Limb (tissue), 2 donors: ENCODE results near the gene PODXL.
"Not testable (repeated sequence)": the region's sequence is repeated elsewhere in the genome, so short reads cannot be mapped to it uniquely, and the experiment has no call there.

Experiments used
- DNase-seq, 2 donors: peaks; one replicate each; pipeline ENCODE4 v3.0.0-alpha.2; 2016; ENCODE audit errors: extremely low spot score in 2 of 2

PODXL gene

DNA sequence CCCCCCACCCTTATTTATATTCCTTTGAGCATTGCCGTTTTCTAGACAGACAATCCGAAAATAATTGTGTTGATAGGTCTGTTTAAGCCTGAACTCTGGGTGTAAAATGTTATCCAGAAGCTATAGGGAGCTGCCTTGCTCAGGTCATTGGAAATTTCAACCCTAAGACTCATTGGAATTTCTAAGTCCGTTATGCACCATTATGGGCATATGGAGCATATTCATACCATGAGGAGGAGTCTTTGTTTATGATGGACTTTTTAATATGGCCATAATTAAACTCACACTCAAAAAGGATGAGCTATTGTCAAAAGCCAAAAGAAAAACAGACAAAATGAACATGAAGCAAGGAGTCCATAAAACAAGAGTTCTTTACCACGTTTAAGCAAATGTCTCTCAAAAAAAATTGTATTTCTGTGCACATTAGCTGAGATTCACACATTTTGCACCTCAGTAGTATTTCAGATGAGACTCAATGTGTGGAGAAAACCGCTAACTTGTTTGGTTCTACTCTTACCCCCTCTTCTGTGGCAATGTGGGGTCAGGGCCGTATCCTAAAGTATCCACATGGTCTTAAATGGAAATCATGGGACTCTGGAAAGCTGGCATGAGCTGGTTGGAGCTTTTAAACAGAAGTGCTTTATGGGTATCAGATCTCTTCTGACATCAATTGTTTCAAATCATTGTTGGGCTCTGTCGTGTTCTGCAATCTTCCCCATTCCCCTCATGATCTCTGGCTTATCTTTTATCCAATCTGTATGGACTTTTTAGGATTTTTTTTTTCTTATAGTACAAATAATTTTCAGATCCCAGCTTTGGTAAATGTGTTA is 60.5 kb downstream of the PODXL start:
- DNase-seq: no peak

DNA sequence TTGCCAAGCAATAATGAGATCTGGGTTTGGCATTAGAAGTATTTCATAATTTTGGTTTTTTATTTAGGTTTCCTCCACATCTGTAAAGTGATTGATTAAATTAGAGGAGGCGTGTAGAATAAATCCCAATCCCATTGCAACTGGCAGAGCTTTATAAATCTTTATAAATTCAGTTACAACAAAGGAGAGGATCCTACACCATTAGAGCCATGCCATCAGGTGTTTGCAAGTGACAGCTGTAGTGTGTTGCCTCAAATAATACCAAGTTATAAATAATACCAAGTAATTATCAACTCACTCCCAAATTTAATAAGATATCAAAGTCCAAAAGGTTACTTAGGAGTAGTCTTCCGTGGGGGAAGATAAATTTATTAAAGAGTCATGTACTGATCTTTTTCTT is 62.2 kb downstream of the PODXL start:
- no peak for DNase-seq

DNA sequence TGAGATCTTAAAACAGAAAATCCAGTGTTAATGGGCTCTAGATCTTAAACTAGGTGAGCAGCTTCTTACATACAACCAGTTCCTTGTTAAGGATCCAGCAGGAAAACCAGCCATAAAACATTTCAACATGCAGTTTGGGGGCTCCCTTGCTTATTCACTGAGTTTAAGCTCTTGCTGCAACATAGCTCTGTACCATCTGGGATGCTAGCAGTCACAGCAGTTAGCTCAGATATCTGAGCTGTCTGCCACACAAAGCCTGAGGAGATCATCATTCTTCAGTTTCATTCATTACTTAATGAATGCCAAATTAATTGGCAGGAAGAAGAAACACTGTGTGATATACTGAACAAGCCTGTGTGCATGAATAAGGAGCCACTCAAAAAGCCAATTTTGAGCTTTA is 62.8 kb downstream of the PODXL start:
- no peak for DNase-seq

DNA sequence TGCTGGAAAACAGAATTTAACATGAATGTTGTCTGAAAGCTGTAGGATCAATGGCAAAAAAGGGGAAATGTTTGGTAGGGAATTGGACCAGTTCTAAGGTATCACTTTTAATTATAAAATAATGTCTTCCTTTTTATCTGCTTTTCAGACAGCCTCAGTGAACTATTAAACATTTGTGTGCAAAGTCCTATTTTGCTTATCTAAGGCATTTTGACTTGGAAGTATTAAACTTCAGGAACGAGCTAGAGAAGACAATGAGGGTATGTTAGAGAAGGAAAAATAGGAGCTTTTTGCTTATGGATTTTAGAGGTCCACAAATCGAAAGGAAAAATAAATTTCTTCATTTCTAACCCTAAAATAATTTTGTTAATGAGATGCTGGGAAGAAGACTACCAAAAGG is 63.3 kb downstream of the PODXL start:
- DNase-seq: no peak

DNA sequence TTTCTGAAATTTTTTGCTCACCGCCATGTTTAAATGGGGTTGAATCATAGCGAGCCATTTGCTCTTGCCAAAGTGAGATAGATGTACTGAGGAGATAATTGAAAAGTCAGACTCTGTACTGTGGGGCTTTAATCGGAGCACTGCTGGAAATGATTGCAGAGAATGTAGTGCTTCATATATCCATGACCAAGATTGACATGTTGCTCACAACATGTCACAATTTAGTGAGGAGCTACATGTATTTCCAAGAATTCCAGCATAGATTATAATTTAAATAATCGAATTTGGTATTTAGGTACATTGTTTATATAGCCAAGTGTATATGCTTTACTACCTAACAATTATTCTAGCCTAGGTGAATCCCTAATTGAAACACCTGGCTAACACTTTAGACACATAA is 66.5 kb downstream of the PODXL start:
- no peak for DNase-seq

DNA sequence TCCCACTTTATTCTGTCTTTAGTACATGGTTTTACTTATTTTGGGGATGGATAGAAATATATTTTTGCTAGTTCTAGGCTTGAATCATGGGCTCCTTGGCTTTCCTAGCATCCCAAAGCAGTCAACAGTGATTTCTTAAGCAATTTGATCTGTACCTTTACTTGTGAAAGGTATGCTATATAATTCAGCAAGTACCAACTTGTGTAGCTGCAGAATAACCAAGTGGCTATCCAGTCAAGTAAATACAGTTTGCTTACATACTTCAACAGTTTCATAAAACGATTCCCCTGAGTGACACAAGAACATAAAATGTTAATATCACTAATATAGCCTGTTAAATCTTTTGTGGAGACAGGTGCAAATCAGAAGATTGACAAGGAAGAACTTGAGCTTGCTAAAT is 67.2 kb downstream of the PODXL start:
- DNase-seq: no peak

DNA sequence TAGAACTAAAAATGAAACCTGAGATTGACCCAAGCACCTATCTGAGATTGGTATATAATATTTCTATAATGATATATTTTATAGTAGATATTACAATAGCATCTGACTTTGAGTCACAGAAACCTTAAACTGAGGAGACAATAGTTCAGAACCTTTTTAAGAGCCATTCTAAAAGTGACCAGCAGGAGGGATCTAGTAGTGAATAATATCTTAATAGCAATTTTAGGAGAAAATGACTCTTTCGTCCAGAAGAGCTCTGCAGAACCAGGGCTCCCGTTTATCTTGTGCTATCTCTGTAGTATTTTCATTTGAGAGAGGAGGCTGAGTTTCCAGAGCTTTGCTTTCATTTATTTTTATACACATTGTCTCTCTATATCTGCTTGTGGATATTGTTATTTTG is 68.1 kb downstream of the PODXL start:
- DNase-seq: no peak

DNA sequence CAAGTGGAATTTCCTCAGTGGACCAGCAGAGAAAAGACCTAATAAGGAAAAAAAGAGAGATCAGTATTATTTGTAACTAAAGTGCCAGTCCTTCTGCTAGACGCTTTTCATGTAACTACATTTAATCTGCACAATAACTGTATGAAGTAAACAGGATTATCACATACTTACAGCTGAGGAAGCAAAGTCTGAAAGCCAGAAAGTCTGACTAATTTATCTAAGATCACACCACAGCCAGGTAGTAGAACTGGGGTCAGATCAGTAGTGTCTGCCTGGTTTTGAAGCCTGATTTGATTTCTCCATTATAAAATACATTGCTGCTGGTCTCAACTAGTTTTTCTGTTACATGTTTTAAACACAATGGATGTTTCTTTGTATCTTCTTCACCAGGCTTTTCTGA is 69.2 kb downstream of the PODXL start:
- DNase-seq: no peak

DNA sequence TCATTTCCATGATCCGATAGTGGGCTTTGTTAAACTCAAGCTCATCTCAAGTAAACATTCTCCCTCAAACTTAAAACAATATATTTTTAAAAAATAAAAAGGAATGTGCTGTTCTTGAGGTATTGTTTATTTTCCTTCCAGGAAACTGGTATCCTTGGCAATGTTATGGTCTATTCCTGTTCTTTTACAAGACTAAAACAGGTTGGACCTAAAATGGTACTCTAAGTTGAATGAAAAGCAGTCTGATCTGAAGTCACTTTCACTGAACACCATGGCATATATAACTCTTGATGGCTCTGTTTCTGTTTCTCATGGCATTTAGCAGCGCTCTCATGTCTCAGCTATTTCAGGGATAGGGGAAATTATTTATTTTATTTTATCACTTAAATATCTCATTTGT is 70.1 kb downstream of the PODXL start:
- no peak for DNase-seq

DNA sequence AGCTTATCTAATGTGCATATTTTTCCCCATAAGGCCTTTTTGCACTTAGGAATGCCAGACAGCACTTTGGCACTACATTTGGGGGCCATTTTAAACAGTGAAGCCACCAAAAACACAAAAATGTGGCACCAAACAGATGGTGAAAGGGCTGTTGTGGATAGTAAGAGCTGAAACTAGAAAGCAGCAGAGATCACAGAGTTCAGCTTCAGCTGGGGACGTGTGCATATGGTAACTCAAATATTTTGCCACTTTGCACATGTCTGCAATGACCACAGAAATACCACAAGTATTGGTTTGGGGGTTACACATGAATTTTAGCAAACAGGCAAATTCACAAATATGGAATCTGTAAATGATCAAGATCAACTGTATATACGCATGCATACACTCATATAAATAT is 72.8 kb downstream of the PODXL start:
- no peak for DNase-seq

DNA sequence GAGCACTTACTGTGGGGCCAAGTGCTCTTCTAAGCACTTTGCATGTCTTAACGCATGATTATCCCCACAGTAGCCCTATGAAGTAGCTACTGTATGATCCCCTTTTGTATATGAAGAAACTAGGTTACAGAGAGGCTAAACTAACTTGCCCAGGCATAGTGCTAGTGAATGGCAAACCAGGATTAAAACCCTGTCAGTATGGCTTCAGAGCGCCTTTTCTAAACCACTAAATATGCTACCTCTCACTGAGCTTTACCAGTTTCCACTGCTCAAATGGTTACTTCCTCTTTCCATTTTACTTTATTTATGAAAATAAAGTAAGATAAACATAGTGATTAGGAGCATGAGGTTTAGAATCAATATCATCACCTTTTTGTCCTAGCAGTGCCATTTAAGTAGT is 73.6 kb downstream of the PODXL start:
- DNase-seq: no peak

DNA sequence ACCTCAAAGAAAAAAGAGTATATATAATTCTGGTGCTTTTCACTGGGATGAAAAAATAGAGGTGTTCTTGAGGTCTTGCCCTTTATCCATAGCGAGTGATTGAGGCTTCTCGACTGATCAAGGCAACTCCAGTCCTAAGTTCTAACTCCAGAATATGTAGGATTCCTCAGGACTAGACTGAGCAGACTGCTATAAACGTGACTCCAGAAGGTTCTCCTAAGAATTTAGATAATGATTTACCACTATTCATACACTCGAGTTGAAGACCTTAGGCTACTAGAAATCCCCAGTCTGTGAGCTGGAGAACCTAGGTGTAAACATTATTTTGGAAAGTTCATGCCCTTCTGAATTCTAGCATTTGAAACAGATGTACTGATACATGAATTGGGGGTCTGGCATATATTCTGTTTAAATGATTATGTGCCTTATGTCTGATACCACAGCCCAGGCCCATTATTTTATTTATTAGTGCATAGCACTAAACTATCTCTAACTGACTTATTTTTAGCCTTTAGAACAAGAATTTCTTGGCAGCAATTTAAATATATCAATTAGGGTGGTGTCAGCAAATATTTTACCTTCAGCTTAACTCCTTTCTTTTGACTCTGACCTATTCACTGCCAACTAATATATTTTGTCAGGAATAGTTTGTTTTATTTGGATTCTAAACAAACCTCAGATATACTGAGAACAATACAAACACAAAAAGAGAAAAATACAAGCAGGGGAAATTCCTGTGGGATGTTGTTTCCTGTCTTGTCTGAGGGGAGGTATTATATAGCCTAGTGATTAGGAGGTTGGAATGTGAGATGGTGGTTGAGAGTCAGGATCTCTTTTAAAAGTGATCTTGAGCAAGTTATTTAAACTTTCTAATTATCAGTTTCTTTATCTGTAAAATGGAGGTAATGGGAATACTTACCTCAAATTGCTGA is 75.8 kb downstream of the PODXL start:
- DNase-seq: no peak

DNA sequence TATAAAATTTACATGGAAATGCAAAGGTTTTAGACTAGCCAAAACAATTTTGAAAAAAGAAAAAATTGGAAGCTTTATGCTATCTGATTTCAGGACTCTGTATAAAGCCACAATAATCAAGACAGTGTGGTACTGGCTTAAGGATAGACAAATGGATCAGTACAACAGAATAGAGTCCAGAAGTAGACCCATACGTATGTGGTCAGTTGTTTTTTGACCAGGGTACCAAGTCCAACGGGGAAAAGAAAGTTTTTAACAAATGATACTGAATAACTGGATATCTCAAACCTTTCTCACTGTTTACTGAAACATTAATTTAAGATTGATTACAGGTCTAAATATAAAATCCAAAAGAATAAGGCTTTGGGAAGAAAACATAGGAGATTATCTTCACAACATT is 79.7 kb downstream of the PODXL start:
- DNase-seq: no peak

DNA sequence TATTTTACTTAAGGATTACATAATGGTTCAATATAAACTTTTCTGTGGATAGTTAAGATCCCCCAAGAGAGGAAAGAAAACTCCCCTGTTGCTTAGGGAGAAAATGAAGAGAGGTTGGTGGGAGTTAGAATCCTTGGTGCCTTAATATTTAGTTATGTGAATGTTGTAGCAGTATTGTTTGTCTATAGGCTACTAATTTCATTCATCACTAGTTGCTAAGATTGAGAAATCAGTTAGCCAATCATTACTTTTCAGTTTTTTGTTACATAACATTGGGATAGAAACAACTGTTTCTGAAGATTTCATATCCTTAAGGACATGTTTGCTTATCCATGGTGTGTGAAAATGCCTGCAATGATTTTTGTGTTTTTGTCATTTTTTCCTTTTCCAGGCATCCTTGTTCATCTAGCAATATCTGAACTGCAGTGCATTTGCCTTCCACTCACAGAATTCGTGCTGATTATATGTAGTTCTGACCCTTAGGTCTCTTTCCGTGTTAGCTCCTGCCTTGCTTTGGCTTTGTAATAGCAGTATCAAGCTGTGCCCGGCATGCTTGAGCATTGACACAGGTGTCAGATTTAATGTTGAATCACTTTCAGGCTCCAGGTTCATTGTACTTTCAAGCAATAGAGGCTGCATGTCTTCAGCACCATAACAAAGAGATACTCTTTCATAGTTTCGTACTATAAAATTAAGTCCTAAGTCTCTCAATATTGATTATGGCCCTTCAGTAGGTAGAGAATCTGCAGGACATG is 85.0 kb downstream of the PODXL start:
- DNase-seq: no peak

DNA sequence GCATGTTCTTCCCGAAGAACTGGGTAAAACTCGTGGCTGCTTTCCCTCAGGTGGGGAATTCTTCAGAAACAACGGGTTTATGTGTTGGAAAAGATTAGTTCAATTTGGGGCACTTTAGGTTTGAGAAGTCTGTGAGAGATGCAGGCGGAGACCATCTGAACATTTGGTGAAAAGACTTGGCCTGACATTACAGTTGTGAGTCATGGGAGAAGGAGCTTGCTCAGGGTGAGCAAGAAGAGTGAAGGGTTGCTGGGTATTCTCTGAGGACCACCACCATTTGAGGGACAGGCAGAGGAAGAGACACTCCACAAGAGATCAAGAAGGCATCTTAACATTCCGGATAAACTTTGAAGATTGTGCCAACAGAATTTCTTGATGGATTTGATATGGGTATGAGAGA is 88.6 kb downstream of the PODXL start:
- DNase-seq: no peak

DNA sequence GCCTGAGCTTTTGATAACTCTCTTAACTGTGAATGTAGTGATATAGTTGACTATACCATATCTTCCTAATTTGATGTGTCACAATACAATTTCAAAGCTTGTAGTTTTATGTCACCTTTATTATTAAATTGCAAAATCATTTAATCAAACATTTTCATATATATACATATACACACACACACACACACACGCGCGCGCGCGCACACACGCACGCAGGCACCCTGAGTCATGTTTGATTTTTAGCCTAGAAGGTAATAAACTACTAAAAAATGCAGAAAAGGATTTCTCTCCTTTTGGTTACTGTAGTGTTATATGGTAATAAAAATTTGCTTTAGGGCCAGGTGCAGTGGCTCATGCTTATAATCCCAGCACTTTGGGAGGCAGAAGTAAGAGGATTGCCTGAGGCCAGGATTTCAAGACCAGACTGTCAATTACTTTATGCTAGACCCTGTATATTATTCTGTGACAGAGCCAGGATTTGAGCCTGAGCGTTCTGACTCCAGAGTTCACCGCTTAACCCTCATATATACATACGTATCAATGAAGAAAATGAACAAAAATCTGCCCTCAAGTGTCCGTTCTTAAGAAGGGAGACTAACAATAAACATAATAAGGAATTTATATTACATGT is 89.6 kb downstream of the PODXL start:
- no peak for DNase-seq

DNA sequence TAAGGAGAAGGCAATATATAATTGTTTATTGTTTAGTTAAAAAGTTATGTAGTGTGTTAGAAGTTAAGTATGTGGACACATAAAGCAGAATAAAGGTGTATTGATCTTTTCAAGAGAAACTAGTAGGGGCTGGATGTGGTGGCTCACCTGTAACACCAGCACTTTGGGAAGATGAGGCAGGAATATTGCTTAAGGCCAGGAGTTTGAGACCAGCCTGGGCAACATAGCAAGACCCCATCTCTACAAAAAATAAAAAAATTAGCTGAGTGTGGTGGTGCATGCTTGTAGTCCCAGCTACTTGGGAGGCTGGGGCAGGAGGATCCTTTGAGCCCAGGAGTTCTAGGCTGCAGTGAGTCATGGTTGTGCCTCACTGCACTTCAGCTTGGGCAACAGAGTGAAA is 93.7 kb downstream of the PODXL start:
- not testable (repeated sequence) for DNase-seq

DNA sequence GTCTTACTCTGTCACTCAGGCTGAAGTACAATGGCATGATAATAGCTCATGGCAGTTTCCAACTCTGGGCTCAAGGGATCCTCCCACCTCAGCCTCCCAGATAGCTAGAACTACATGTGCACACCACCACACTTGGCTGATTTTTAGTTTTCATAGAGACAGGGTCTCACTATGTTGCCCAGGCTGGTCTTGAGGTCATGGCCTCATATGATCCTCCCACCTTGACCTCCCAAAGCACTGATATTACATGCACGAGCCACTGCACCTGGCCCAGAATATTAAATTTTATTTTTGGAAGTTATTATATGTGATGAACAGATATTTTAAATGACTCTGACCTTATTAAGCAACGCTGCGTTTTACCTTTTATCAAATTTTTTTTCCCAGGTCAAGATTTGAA is 94.4 kb downstream of the PODXL start:
- no peak for DNase-seq

DNA sequence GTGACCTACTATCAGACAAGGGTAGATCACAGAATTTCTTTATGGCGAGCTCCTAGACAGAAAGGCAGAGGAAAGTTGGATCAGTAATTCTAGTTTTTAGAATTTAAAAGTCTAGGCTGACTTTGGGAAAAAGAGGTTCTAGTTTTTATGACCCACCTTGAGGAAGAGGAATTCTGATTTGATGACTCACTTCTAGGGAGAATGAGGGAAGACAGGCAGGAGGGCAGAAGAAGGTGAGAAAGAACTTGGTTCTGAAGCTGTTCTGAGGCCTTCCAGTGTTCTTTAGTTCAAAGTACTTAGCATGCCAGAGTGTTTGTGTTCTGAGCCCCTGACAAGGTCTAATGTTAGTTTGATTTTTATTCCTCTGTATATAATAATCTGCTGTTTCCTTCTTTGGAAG is 97.2 kb downstream of the PODXL start:
- DNase-seq: no peak

DNA sequence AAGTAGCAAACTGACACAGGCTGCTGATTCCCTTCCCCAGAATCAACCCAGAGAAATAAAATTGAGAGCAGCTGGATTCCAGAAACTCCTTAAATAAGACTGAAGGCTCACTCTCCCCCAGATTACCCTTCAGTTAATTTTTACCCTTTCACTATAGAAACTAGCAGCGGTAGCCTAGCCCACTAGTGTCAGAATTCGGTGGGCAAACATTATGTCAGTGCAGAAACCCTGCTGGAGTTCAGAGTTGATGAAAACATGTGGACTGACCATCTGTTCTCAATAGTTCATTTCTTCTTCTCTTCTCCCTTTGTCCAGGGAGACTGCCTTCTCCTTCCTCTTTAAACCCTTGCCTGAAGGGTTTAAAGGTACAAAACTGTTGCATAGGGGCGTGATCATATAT is 100.1 kb downstream of the PODXL start:
- no peak for DNase-seq

DNA sequence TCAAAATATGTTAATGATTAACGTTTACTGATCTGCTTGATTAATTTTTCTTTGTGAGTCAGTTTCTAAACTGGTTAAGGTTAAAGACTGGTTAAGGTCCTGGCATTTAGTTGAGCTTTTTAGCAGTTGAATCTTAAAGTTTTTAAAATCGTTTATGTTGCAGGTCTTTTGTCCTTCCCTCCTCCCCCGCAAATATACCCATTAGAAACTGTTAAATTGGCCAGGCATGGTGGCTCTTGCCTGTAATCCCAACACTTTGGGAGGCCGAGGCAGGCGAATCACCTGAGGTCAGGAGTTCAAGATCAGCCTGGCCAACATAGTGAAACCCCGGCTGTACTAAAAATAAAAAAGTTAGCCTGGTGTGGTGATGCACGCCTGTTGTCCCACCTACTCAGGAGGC is 100.9 kb downstream of the PODXL start:
- no peak for DNase-seq

DNA sequence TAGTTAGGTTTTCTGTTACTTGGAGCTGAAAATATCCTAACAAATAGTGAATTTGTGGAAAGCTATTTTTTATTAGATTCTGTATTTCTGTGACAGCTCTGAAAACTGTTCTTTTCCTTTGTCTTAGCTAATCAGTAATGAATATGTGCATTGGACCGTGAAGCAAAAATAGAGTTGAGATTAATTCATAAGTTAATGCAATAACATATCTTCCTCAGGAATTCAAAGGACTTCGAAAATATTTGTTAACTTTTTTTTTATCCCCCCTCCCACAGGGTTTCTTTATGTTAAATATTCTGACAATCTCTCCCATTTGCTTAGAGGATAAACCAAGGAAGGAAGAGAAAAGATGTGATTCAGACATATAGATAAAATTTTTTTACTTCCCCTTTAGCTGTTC is 101.4 kb downstream of the PODXL start:
- no peak for DNase-seq
